ENCODE results near the gene C2CD3.

C2CD3 gene

DNA sequence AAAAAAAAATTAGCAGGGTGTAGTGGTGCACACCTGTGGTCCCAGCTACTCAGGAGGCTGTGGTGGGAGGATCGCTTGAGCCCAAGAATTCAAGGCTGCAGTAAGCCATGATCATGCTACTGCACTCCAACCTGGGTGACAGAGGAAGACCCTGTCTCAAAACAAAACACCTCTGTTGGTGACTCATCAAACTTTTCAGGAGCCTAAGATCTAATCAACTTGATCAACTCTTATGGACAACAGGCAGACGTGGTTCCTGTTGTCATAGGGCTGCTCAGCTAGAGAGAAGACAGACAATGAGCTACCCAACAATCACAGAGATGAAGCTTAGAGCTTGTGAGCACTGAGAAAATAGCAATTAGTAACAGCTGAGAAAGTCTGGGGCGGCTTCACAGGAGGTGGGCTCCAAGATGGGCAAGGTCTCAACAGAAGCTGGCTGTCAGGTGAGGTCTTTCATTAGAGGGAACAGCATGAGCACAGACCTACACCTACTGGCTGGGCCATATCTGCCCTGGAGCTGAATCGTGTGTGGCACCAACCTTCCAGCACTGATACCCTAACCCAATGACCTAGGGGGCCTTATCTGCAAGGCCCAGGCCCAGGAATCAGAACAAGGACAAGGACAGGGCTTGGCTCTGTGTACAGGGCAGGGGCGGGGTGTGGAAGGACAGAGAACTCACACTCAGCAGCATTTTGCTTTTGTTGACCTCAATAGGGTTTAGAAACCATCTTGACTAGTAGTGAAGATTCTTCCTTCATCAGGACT lies 154.7 kb downstream of the C2CD3 start:
- no peak for DNase-seq

DNA sequence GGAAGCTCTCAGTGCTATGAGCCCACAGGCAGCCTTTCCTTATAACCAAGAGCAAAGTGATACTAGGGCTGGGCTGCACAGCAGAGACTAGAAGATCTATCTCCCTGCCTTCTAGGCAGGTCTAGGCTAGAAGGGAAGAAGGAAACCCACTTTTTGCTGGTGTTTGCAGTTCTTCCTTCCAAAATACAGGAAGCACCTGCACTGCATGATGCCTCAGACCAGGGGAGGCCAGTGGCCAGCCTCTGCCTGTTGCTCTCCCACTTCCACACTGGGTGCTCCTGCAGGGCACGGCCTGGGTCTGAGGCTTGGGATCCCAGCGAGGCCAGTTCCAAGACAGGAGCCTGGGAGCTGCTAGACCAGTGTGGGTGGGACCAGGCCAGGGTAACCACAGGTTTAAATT lies 155.9 kb downstream of the C2CD3 start:
- no peak for DNase-seq

- no peak for DNase-seq
Observed at GRCh38 chr11:74013141-74013540, 157.7 kb downstream of the C2CD3 start.

- no peak for DNase-seq
Observed at GRCh38 chr11:74012074-74012809, 158.6 kb downstream of the C2CD3 start.

- no peak for DNase-seq
Observed at GRCh38 chr11:74011360-74012073, 159.3 kb downstream of the C2CD3 start.

GRCh38 chr11:74010306-74011300 lies 160.2 kb downstream of the C2CD3 start:
- no peak for DNase-seq

DNA sequence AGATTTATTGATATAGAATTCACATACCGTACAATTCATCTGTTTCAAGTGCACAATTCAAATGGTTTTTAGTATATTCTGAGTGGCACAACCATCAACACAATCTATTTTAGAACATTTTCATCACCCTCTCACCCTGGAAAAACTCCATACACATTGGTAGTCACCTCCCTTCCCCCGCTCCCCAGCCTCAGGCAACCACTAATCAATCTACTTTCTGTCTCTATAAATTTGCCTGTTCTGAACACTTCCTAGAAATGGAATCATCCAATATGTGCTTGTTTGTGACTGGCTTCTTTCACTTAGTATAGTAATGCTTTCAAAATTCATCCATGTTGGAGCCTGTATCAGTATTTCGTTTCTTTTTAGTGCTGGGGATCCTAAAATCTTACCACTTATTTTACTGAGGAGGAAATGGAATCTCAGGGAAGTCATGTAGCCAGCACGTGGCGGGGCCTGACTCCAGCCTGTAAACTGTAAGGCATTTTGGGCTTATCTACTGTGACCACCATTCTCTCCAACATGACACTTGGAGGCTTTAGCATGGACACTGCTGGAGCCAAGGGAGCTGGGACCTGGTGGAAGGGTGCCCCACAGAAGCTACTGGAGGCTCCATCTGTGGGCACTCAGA lies 161.0 kb downstream of the C2CD3 start:
- no peak for DNase-seq

GRCh38 chr11:74009230-74009547 lies 161.6 kb downstream of the C2CD3 start:
- no peak for DNase-seq

DNA sequence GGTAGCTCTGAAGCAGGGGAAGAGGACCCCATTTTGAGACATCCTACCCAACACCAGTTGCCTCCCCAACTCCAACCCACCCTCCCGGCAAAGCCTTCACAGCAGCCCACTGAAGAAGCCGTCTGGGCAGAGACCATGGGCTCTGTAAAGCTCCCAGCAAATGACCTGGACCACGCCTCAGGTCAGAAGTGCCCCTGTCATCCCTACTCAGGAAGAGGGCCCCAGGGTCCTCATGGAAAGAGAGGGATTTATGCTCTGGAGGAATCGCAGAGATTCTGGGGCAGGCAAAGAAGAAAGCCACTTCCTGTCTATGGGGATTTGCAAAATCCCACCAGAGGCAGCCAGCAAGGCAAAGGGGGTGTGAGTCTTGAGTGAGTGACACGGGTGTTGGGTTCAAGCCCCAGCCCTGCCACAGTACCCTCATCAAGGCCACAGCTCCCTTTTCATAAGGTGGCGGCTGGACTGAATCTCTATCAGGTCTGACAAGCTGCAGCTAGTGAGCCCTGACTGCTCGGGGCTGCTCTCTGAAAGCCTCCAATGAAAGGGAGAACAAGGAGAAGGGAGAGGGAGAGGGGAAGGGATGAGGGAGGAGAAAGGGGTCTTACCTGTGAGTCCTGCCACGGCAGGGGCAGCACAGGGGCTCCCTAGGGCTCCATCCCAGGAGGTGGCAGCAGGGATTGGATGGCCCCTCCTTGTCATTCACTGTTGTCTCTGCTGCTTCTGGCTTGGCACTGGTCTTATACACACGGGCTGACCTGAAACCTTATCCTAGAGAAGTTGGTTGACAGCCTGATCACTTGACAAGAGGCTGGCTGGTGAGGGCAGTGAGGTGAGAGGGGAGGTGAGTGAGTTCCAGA lies 162.2 kb downstream of the C2CD3 start, which contains the start of gene UCP3:
Gene UCP3, minus strand, starts transcription at position 713 of the 857 bp plus-strand sequence. CDS start 2,043 bp downstream, outside the sequence.
- DNase-seq, result no peak

- DNase-seq, result no peak
Observed at GRCh38 chr11:74007691-74008372, 163.0 kb downstream of the C2CD3 start.

DNA sequence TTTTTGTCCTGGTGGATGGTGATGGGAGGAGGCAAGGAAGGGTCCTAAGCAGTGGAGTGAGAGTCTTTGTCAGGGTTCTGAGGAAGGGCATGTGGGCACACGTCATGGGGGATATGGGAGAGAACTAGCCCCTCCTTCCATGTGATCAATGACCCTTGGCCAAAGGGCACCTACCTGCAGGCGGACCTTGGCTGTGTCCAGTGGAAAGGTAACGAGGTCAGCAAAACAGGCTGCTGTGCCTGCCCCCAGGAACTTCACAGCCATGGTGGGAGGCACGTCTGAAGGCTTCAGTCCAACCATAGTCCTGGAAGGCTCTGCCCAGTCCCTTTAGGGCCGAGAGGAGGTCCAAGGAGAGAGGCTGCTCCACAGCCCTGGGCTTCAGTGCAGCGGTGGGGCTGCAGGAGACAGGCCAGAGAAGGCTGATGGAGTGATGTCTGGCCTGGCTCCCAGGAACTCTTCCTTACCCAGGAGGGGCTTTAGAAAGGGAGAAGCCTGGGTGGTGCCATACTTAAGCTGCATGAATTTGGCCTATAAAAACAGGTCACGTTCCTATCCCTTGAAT lies 164.0 kb downstream of the C2CD3 start:
- DNase-seq, result no peak

DNA sequence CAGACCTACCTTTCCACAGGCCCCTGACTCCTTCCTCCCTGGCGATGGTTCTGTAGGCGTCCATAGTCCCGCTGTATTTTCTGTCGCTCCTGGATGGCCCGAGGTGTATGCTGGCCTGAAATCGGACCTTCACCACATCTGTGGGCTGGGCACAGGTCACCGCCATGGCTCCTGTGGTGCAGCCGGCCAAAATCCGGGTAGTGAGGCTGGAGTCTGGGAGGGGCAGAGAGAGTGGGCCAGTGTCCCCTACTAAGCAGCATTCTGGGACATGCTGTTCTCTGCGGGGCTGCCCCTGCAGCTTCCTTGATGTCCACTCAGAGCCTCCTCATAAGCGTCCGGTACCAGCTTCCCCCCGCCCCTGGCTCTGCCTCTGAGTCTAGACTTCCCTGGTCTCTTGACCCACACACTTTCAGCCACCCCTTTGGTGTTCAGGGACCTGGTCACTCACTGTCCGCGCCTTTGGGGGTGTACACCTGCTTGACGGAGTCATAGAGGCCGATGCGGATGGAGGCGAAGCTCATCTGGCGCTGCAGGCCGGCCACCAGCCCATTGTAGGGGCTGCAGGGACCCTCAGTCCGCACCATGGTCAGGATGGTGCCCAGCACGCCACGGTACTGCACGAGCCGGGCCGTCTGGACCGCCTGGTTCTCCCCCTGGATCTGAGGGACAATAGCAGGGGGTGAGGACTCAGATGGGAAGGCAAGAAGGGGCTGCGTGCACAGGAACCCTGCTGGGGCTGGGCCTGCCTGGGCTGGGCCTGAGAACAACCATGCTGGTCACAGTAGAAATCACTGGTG lies 164.9 kb downstream of the C2CD3 start:
- no peak for DNase-seq

- DNase-seq, result no peak
Observed at GRCh38 chr11:74004759-74005615, 165.8 kb downstream of the C2CD3 start.

- DNase-seq, result no peak
Observed at GRCh38 chr11:74004046-74004695, 166.6 kb downstream of the C2CD3 start.

DNA sequence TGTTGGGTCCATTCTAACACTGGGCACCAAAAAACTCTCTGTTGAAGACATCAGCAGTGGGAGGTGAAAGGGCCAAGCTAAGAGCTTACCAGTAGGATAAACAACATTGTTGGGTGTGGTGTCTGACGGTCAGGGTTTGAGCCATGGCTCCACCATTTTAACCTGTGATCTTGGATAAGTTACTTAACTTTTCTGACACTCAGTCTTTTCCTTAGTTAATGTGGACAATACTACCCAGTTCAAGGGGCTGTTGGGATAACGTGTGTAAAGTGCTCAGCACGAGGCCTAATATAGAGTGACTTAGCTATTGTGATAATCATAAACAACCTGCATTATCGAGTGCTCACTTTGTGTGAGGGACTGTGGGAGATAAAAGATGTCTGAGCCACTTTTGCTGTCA lies 168.0 kb downstream of the C2CD3 start:
- DNase-seq, result no peak

GRCh38 chr11:74001822-74002286 lies 168.9 kb downstream of the C2CD3 start:
- DNase-seq, result no peak
